GM12878 (cell line): ENCODE measurements around the gene PI4KA. TPM values are rescaled to one million over a fixed set of nuclear protein-coding genes. Genes with fewer than 3 reads are reported as not detected.
"Not testable (repeated sequence)": the region's sequence is repeated elsewhere in the genome, so short reads cannot be mapped to it uniquely, and the experiment has no call there.

ENCODE experiments used
- ATAC-seq: fragments of 200-7000 bp; cut with Tn5 transposase; 3 replicates; pipeline ENCODE4 v1.9.1; 2020; ENCODE audit warnings: mild to moderate bottlenecking, moderate library complexity
- BruUV-seq: library from RNA; stranded (reverse); fragments of 400-500 nt; replicated peaks from 2 replicates; lab custom pipeline; 2021; lab: Mats Ljungman, UMichigan
- CTCF ChIA-PET: fragments of 300-600 bp; sonication (Branson Sonifier 250); formaldehyde crosslinking; extraction: SDS; loops from one replicate; lab custom pipeline; 2021; ENCODE audit warnings: inconsistent platforms; lab: Yijun Ruan, JAX
- POLR2A ChIA-PET: fragments of 350-600 bp; formaldehyde crosslinking; extraction: SDS; loops from one replicate; lab custom pipeline; 2021; ENCODE audit warnings: inconsistent platforms; lab: Charles Lee
- RAD21 ChIA-PET: fragments of 300-600 bp; sonication (Branson Sonifier 250); formaldehyde crosslinking; loops from one replicate; lab custom pipeline; 2023; ENCODE audit warnings: antibody characterized with exemption; ENCODE audit not compliant: unreplicated experiment; lab: Charles Lee
- SMC1A ChIA-PET: fragments of 300-600 bp; sonication (Branson Sonifier 250); formaldehyde crosslinking; loops from one replicate; lab custom pipeline; 2023; ENCODE audit not compliant: unreplicated experiment, uncharacterized antibody; lab: Charles Lee
- DNase-seq: peaks from one replicate; pipeline ENCODE4 v3.0.0-alpha.2; 2011; ENCODE audit warnings: low read depth, low spot score
- FAIRE-seq: peaks from 3 replicates; lab custom pipeline; 2011; peaks lifted over from hg19 to GRCh38; lab: Jason Lieb, UNC
- H2AFZ ChIP-seq: 2 replicates; pipeline ENCODE4 v1.6.0; 2011; ENCODE audit warnings: low read depth, low read length, control low read depth; ENCODE audit not compliant: control insufficient read depth
- H3K27ac ChIP-seq: 2 replicates; pipeline ENCODE4 v1.5.1; 2011; ENCODE audit warnings: control low read depth; ENCODE audit not compliant: control insufficient read depth, insufficient read depth
- H3K27me3 ChIP-seq, 2 experiments: replicated peaks in 1 of 2; 2 replicates each; pipeline versions ENCODE4 v1.6.0 to v1.6.1; 2011; ENCODE audit warnings: low read length in 1 of 2; ENCODE audit not compliant: control insufficient read depth in 2 of 2, insufficient read depth in 2 of 2
- H3K36me3 ChIP-seq, 2 experiments: 2 replicates each; pipeline ENCODE4 v1.5.1; 2011; ENCODE audit warnings: low read length in 1 of 2; ENCODE audit not compliant: control insufficient read depth in 2 of 2, insufficient read depth in 2 of 2
- H3K4me1 ChIP-seq: 2 replicates; pipeline ENCODE4 v1.6.1; 2011; ENCODE audit warnings: mild to moderate bottlenecking, low read length, moderate library complexity, mixed read lengths; ENCODE audit not compliant: control insufficient read depth, insufficient read depth
- H3K4me2 ChIP-seq: 2 replicates; pipeline ENCODE4 v1.6.0; 2011; ENCODE audit warnings: control low read depth; ENCODE audit not compliant: control insufficient read depth, insufficient read depth
- H3K4me3 ChIP-seq: fragments of 200-600 bp; sonication (generic); 2 replicates; pipeline ENCODE4 v1.5.1; 2016
- H3K79me2 ChIP-seq: 2 replicates; pipeline ENCODE4 v1.6.0; 2011; ENCODE audit warnings: low read length; ENCODE audit not compliant: control insufficient read depth, insufficient read depth
- H3K9ac ChIP-seq: 2 replicates; pipeline ENCODE4 v1.8.0; 2011; ENCODE audit warnings: low read length, control low read depth, mixed read lengths; ENCODE audit not compliant: control insufficient read depth, insufficient read depth
- H3K9me3 ChIP-seq: replicated peaks from 3 replicates; pipeline ENCODE4 v1.5.1; 2011; ENCODE audit warnings: mild to moderate bottlenecking, low read length; ENCODE audit not compliant: control insufficient read depth, insufficient read depth
- H4K20me1 ChIP-seq: 2 replicates; pipeline ENCODE4 v1.6.0; 2011; ENCODE audit not compliant: control insufficient read depth, insufficient read depth
- BHLHE40 ChIP-seq, 2 experiments: fragments of 450-650 bp in 1 of 2; IDR thresholded peaks; 2 replicates each; pipeline ENCODE4 v1.6.1; 2011 to 2017; ENCODE audit warnings: low read depth in 2 of 2, borderline replicate concordance in 1 of 2, improper control_type of control experiment in 1 of 2, low read length in 1 of 2, mild to moderate bottlenecking in 1 of 2
- HDGF ChIP-seq: fragments of 450-650 bp; IDR thresholded peaks from 2 replicates; pipeline ENCODE4 v1.6.1; 2016; ENCODE audit warnings: antibody characterized with exemption
- NBN ChIP-seq: fragments of 450-650 bp; IDR thresholded peaks from 2 replicates; pipeline ENCODE4 v1.6.1; 2016
- NR2F1 ChIP-seq: fragments of 450-650 bp; conservative IDR thresholded peaks from 2 replicates; pipeline ENCODE4 v1.6.1; 2017; ENCODE audit warnings: mild to moderate bottlenecking
- NRF1 ChIP-seq: conservative IDR thresholded peaks from 2 replicates; pipeline ENCODE4 v1.6.1; 2011; ENCODE audit warnings: mild to moderate bottlenecking, low read depth, low read length, improper control_type of control experiment
- PKNOX1 ChIP-seq: fragments of 450-650 bp; IDR thresholded peaks from 2 replicates; pipeline ENCODE4 v1.6.1; 2016; ENCODE audit warnings: mild to moderate bottlenecking
- RELB ChIP-seq: fragments of 450-650 bp; IDR thresholded peaks from 2 replicates; pipeline ENCODE4 v1.6.1; 2017; ENCODE audit warnings: low read depth, mild to moderate bottlenecking, moderate library complexity
- SPI1 ChIP-seq: IDR thresholded peaks from 2 replicates; pipeline ENCODE4 v1.6.1; 2011; ENCODE audit warnings: low read depth, mild to moderate bottlenecking, low read length, moderate library complexity, borderline replicate concordance; ENCODE audit not compliant: insufficient read depth
- ZBTB11 ChIP-seq: fragments of 450-650 bp; formaldehyde crosslinking; IDR thresholded peaks from 2 replicates; pipeline ENCODE4 v1.5.0; 2022; ENCODE audit warnings: mild to moderate bottlenecking, missing genetic modification characterization
- ZBTB40 ChIP-seq: fragments of 450-650 bp; IDR thresholded peaks from 2 replicates; pipeline ENCODE4 v1.6.1; 2016; ENCODE audit warnings: mild to moderate bottlenecking, moderate library complexity, borderline replicate concordance
- WGBS: methylation state at CpG from one replicate; pipeline ENCODE4 v1.1.6; 2016; ENCODE audit warnings: low lambda C conversion rate; ENCODE audit not compliant: insufficient replicate concordance, insufficient coverage; ENCODE audit errors: missing lambda C conversion rate; 5-methylcytosine and 5-hydroxymethylcytosine counted together
- in situ Hi-C: fragments of 300-500 bp; cut with MboI; formaldehyde crosslinking; loops from 9 replicates; pipeline ENCODE4 v1.14.3; 2018; ENCODE audit warnings: mixed read lengths
- intact Hi-C: fragments of 100-400 bp; cut with micrococcal nuclease; formaldehyde crosslinking; loops from one replicate; pipeline ENCODE4 v1.14.2; 2022; ENCODE audit not compliant: unreplicated experiment
- polyA plus RNA-seq, 11 experiments: library from polyadenylated mRNA; depleted of rRNA in 4 of 11; unstranded in 6 of 11; stranded (reverse) in 5 of 11; fragments of >200 nt; fragmentation: Nextera tagmentation in 4 of 11; fragmentation: Illumina TruSeq in 1 of 11; extraction: Ambion mirVana in 4 of 11; extraction: Trizol in 1 of 11; gene quantifications; 1 replicate in 1 of 11; 2 replicates in 10 of 11; pipeline versions ENCODE4 v1.2.1 to v1.2.3, GENCODE V29; 2011 to 2016; ENCODE audit warnings: inconsistent platforms in 2 of 11, missing spikeins in 2 of 11, low read depth in 1 of 11
- total RNA-seq, 4 experiments: library from RNA; depleted of rRNA in 3 of 4; stranded (reverse); fragments of >200 nt in 3 of 4; fragmentation: Illumina TruSeq in 1 of 4; extraction: Trizol in 1 of 4; gene quantifications; 2 replicates each; pipeline versions ENCODE4 v1.2.1 to v1.2.3, GENCODE V29; 2013 to 2021

PI4KA gene
- total and polyA plus RNA-seq, 10 of the 15 experiments (the other 5 are each of a cell fraction or from before 2014, with no cell fraction given): 4.2 to 78.4 (median 42.1) TPM

GRCh38 chr22:20702546-20703413 is 155.8 kb downstream of the PI4KA start:
- RAD21 ChIA-PET: interaction anchor here (0.6 to 1.3 kb wide), 4 partner anchors 48 to 165 kb away, joined by 3 to 9 read pairs (median 5); no protein-coding TSS in a partner anchor
- H3K27ac ChIP-seq, BruUV-seq, in situ Hi-C loops, H3K36me3 ChIP-seq, H3K4me1 ChIP-seq, H3K79me2 ChIP-seq, H3K9me3 ChIP-seq, intact Hi-C loops, H3K4me2 ChIP-seq, H3K9ac ChIP-seq, H3K27me3 ChIP-seq, H4K20me1 ChIP-seq: not testable (repeated sequence)
- TF ChIP-seq HDGF (0 out of 2 replicates have a peak, but pooled peaks have one; percentile 45), BHLHE40 (IDR thresholded peaks at IDR 0.05; ENCODE audit: borderline replicate concordance in 1 of 2, low read depth in 2 of 2, low read length in 1 of 2) (peak in 1 of 2 experiments; percentile 37; a peak in 1 of 4 replicates), SPI1 (0 out of 2 replicates have a peak, but pooled peaks have one; percentile 1), RELB (peak; percentile 43; the same call in 1 of the 2 replicates), ZBTB11 (peak; percentile 41; the same call in 1 of the 2 replicates), ZBTB40 (peak; percentile 83), NRF1 (peak; percentile 41), NR2F1 (peak; percentile 21; the same call in 1 of the 2 replicates), PKNOX1 (peak; percentile 48; the same call in 1 of the 2 replicates), NBN (peak; percentile 86)
- FAIRE-seq (peak; percentile 76), DNase-seq (peak; percentile 83), ATAC-seq (peak; percentile 90)
- CTCF ChIA-PET: interaction anchor here (0.7 kb wide), 1 partner anchor 39 kb away, joined by 4 read pairs; no protein-coding TSS in a partner anchor
- WGBS: under 1% methylated on average over 34 of the region's 64 CpGs
- H2AFZ ChIP-seq: peak overlapping the region; percentile 75
- POLR2A ChIA-PET: interaction anchor here (0.6 kb wide), 2 partner anchors 40 to 43 kb away, joined by 3 to 5 read pairs; no protein-coding TSS in a partner anchor
- peak overlapping the region; percentile 63; the same call in 1 of the 2 replicates for H3K4me3 ChIP-seq
- SMC1A ChIA-PET: interaction anchor here (1.5 to 1.8 kb wide), 2 partner anchors 48 to 81 kb away, joined by 3 read pairs; no protein-coding TSS in a partner anchor
